ENCODE results near the gene MRGPRG.

DNA sequence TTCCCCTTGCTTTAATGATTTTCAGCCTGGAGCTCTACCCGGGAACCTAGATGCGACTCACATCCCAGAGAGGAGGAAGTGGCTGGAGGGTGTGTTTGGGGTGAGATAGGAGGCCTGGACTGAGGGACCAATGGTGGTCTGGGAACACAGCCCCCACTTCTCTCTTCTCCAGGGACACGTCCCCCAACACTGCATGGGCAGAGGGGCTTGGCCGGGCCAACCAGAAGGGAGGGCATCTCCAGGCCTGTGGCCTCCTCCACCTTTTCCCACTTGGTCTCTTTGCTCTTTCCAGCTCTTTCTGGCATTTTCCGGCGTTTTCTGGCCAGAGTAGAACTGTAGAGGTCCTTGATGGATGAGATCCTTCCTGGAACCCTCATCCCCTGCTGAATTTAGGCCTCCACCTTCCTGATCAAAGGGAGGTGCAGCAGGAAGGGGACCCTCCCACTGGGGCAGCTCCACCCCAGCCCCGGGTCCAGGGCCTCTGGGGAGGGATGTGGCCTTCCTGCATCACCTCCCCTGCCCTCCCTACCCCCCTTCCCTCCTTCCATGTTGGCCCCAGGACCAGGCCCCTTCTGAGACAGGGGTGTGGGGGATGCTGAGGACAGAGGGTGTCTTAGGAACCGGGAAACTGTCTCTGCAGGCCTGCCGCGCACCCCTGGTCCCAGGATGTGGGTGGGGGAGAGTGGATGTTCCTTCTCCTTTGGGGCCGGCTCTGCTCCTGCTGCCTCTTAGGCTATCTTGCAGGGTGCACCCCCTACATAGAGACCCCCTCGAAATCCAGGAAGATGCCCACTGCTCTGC lies 24.4 kb downstream of the MRGPRG start:
- TF ChIP-seq, protein P1, sequence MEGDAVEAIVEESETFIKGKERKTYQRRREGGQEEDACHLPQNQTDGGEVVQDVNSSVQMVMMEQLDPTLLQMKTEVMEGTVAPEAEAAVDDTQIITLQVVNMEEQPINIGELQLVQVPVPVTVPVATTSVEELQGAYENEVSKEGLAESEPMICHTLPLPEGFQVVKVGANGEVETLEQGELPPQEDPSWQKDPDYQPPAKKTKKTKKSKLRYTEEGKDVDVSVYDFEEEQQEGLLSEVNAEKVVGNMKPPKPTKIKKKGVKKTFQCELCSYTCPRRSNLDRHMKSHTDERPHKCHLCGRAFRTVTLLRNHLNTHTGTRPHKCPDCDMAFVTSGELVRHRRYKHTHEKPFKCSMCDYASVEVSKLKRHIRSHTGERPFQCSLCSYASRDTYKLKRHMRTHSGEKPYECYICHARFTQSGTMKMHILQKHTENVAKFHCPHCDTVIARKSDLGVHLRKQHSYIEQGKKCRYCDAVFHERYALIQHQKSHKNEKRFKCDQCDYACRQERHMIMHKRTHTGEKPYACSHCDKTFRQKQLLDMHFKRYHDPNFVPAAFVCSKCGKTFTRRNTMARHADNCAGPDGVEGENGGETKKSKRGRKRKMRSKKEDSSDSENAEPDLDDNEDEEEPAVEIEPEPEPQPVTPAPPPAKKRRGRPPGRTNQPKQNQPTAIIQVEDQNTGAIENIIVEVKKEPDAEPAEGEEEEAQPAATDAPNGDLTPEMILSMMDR (conservative IDR thresholded peaks at IDR 0.05; ENCODE audit: low read length), result no peak
- no peak for TF ChIP-seq EZH2phosphoT487 (IDR thresholded peaks at IDR 0.05; ENCODE audit: borderline replicate concordance)

Data from Loucy (cell line).